GM23248 (cell line): ENCODE measurements around the gene TMEM254.

ENCODE experiments used
- EZH2 ChIP-seq: fragments of 200-600 bp; sonication (generic); IDR thresholded peaks from 2 replicates; pipeline ENCODE4 v1.6.1; 2018; ENCODE audit warnings: antibody characterized with exemption, mild to moderate bottlenecking; ENCODE audit not compliant: insufficient read depth, poor library complexity, severe bottlenecking
- EZH2phosphoT487 ChIP-seq: fragments of 200-600 bp; sonication (generic); IDR thresholded peaks from 2 replicates; pipeline ENCODE4 v1.6.1; 2018; ENCODE audit warnings: antibody characterized with exemption, moderate library complexity, mild to moderate bottlenecking, low read depth; ENCODE audit not compliant: insufficient read depth

DNA sequence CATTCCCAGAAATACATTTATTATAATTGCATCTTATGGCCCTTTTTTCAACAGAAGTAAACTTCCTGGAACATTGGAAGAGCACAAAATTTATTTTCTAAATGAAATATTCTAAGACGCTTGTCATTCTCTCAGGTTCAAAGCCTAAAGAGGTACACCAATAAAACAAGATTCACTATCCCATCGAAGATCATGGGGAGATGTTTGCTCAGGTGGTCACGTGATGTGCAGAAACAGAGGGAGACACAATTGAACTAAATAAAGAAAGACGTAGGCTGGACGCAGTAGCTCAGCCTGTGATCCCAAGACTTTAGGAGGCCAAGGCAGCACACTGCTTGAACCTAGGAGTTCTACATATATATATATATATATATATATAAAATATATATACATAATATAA lies 46.0 kb upstream of the TMEM254 start:
- TF ChIP-seq EZH2 = no peak
- no peak for TF ChIP-seq EZH2phosphoT487
